HG02759 (cell line): Measurements from ENCODE around the gene LGI4.
"Not testable (repeated sequence)": the region's sequence is repeated elsewhere in the genome, so short reads cannot be mapped to it uniquely, and the experiment has no call there.

Source experiments
- ATAC-seq: cut with Tn5 transposase; IDR thresholded peaks from one replicate; pipeline ENCODE4 v1.9.1; 2021; ENCODE audit warnings: mild to moderate bottlenecking, moderate library complexity; ENCODE audit not compliant: unreplicated experiment

The LGI4 gene

DNA sequence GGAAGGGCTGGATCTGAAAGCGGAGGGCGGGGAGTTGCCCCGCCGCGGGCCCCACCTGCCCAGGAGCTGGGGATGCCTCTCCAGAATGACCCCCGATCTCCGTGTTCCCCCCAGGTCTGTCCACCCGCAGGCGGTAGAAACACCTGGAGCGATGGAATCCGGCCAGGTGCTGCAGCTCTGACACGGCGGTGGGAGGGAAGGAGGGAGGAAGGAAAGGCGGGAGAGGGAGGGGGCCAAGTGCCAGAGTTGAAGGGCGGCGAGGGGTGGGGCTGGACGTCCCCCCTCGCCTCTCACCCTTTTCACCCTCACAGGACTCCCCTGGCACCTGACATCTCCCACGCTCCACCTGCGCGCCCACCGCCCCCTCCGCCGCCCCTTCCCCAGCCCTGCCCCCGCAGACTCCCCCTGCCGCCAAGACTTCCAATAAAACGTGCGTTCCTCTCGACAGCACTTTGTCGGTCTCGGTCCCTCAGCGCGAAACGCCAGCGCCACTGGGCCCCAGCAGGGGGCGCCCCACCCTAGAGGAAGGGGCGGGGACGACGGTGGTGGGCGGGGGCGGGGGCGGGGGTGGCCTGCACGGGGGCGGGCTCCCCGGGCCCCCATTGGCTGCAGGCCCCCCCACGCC lies 7.9 kb upstream of the LGI4 start:
- no peak for ATAC-seq

DNA sequence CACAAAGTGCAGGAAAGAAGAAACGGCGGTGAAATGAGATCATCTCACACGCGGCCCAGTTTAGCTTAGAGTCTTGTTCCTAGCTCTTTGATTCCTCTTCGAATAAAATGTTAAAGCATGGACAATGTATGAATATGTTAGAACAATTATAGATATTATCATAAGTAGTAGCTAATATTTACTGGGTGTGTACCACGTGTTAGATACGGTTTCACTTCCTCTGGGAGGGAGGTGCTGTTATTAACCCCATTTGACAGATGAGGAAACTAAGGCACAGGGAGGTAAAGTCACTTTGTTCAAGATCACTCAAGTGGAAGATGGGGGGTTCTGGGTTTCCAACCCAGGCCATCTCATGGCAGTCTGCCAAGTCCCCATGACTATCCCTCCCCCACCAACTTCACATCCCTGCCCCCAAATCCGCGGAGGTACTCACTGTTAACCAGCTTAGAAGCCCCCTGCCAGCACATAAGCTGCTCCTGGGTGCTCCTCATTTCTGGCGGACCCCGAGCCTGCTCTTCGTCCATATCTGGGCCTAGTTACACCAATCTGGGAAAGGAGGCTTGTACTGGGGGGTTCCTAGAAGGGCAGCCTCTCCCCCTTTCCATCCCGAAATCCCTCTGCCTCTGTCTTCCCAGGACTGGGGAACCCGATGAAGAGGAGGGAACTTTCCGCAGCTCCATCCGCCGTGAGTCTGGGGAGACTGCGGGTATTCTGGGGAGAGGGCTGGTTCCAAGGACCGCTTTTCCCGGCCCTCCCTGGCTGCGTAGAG lies 7.2 kb upstream of the LGI4 start:
- ATAC-seq: no peak

DNA sequence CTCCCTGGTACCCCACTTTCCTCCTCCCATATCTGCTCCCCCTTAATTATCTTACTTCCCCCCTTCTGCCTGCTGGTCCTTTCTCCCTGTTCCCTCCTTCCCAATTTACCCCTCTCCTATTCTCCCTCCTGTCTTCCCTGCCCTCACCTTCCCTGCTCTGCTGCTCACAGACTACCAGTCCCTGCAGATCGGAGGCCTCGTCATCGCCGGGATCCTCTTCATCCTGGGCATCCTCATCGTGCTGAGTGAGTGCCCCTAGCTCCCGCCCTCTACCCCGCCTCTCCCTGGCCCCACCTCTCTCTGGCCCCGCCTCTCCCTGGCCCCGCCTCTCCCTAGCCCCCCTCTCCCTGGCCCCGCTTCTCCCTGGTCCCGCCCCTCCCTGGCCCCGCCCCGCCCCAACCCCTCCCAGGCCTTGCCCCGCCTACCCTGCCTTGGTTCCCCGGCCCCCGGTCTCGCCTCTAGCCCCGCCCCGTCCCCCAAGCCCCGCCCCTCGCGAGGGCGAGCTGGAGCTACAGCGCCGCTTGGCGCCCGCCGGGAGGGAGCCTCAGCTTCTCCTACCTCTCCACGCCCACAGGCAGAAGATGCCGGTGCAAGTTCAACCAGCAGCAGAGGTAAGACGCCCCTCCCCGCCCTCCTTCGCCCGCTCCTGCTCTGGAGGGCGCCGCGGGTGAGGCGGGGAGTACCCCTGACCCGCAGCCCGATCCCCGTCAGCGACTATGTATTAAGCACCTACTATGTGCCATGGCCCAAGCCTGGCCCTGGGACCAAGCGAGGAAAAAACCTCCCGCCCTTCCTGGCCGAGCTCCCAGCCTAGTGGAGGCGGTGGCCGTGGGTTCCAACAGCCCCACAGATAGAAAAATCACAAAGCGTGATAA lies 6.3 kb upstream of the LGI4 start:
- ATAC-seq: peak; percentile 71

DNA sequence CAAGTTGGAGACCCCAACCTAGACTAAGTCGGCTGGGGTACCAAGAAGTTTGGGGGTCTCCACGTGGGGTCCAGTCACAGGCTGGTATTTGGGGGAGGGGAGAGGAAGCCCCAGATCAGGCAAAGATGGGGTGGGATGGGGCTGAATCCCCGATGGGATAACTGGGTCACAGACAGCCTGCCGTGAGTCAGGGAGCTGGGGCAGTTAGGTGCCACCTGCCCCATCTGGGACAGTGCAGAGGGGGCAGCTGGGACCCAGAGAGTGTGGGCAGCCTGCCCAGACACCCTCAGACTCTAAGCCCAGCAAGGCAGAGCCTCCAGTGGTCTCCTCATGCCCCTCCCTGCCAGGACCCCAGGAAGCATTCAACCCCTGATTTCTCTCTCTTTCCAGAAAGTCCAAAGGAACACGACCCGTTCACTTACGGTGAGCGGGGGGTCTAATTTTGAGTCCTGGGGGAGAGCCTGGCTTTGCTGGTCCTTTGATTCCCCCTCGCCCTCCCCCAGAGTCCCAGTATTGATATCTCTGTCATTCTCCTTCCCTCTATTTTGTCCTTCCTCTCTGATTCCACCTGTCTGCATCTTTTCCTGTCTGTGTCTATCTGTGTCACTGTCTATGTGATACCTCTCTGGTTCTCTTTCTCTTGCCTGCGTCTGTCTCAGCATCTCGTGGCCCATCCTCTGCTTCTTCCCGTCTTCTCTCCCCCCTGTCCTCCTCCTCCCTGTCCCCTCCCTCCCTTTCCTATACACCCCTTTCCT lies 5.5 kb upstream of the LGI4 start:
- ATAC-seq: no peak

DNA sequence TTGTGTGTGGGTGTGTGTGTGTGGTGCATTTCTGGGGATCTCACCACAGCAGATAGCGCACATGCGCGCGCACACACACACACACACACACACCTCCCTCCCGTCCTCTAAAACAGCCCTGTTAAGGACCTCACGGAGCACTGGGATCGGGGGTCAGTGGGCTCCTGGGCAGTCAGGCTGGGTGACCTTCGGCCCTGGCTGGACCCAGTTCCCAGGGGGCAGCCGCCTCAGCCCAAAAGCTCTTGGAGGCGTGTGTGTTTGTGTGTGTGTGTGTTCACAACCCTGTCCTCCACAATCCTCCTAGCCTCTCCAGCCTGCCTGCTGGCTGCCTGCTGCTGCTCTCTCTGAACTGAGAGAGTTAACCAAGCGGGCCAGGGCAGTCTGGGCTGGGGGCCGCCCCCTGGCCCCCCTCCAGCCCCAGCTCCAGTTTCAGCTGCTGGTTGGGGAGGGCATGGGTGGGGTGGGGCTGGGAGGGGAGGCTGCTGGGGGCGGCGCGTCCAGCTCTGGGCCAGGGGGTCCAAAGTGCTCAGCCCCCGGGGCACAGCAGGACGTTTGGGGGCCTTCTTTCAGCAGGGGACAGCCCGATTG lies 3.5 kb upstream of the LGI4 start, which contains the start of gene FXYD1:
FXYD1 (plus strand) TSS at position 520 of the 588 bp plus-strand sequence. CDS start 1,256 bp downstream, outside the sequence.
- no peak for ATAC-seq

DNA sequence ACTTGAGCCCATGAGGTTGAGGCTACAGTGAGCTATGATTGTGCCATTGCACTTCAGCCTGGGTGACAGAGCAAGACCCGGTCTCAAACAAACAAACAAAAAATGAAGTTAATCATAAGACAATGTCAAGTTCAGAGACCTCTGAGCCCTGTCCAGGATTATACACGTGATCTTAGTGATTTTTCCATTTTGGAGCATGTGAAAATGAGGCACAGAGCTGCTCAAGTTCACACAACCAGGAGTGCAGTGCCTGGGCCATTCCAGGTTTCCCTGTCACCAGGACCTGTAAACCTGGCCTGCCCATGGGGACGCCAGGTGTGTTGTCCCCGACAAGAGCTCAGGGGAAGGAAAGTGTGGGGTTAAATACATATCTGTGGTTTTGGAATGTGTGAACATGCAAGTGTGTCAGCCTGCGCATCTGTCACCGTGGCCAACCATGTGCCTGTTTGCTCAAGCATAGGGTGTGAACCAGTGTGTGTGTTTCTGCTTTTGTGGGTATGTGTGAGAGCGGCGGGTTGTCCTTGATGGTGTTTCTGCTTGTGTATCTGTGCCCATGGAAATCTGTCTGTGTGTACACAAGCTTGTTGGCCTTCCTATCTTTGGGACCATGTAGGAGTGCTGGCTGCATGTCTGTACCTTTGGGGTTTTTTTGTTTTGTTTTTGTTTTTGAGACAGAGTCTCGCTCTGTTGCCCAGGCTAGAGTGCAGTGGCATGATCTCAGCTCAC lies 2.3 kb upstream of the LGI4 start:
- ATAC-seq: no peak

DNA sequence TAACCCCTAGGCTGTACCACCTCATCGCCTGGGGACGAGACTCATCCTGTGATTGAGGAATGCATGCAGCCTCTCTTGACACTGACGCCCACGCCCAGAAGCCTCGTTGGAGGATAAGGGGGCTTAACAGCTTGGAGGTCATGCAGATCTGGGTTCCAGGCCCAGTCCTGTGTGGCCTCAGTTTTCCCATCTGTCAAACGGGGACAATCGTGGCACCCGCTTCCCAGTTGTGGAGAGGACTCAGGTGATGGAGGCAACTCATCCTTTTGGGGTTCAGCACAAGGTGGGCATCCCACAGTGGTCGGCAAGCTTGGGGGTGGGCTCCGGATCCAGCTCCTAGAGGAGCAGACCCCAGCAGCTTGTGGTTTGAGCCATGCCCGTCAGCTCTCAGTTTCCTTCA lies 1.4 kb upstream of the LGI4 start:
- no peak for ATAC-seq

DNA sequence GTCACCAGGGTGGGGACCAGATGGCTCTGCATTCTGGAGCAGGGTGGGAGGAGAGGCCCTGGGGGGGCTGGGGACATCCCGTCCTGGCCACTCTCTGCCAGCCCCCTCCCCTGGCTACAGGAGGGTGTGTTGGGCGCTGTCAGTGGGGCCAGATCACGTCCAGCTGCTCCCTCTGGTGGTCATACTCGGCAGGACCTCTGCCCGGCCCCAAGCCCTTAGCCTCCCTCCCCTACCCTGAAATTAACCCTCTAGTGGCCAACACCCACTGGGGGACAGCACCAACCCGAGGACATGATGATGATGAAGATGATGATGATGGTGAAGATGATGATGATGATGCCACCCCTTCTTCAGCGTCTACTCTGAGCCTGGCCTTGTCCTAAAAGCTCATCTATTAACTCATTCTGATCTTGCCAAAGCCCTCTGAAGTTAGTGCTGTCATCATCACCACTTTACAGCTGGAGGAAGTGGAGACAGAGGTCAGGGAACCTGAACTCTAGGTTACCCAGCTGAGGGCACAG lies 590 bp upstream of the LGI4 start:
- no peak for ATAC-seq

DNA sequence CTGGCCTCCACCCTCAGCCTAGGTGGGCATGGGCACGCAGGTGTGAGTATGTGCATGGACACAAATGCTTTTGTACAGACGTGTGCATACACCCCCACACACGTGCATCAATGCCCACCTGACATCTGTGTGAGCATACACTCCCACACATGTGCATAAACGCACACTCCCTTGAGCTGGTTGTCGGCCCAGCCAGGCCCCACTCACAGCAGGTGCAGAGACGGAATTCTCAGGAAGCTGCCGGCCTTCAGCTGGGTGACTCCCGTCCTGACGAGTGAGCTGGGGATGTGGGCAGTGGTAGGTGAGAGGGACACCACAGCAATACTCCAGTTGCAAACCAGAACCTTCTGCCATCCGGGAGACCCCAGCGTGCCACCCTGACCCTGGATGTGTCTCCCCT lies 1.0 kb downstream of the LGI4 start:
- ATAC-seq: no peak

DNA sequence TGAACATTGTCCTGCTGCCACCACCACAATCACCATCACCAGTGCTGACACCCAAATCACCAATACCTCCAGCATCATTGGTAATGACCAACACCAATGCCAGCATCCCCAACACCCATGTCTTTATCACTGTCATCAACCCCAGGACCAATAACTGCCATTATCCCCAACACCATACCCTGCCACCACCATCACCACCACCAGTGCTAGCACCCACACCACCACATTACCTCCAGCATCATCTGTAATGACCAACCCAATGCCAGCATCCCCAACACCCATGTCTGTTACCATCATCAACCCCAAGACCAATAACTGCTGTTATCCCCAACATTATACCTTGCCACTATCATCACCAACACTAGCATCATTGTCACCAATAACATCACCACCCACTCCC lies 2.6 kb downstream of the LGI4 start:
- no peak for ATAC-seq

DNA sequence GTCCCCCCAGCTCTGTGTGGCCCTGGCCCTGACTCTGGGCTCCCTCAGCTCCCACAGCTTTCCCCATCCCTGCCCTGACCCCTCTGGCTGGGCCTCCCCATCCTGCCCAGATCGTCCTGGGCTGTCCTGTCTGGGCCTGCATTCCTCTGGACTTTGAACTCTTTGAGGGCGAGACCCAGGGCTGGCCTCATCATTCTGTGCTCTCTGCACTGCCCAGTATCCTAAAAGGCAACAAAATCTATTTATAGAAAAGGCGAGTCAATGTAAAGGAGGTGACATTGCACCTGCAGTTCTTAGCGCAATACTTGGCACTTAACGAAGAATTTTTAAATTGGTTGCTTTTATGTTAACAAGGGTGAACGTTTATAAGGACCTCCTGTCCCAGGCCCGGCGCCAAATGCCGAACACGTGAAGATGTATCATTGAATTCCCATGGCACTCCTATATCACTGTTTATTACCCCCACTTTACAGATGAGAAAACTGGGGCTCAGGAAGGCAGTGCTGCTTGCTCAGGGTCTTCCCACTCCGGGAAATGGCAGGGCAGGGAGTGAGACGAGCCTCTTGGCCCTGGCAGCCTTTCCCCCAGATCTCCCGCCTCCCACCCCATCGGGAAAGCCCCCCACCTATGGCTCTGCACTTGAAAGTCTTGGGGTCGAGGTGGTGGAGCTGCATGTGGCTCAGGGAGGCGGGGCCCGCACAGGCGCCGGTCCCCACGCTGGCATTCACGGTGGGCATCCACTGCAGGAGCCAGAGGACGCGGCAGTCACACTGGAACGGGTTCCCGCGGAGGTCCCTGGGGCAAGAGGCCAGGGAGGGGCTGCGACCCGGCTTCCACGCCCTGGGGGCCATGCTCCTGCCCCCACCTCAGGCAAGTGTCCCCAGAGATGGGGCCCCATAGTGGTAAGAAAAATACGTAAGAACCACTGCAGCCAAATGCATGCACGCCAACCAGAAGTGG lies 3.8 kb downstream of the LGI4 start:
- no peak for ATAC-seq

DNA sequence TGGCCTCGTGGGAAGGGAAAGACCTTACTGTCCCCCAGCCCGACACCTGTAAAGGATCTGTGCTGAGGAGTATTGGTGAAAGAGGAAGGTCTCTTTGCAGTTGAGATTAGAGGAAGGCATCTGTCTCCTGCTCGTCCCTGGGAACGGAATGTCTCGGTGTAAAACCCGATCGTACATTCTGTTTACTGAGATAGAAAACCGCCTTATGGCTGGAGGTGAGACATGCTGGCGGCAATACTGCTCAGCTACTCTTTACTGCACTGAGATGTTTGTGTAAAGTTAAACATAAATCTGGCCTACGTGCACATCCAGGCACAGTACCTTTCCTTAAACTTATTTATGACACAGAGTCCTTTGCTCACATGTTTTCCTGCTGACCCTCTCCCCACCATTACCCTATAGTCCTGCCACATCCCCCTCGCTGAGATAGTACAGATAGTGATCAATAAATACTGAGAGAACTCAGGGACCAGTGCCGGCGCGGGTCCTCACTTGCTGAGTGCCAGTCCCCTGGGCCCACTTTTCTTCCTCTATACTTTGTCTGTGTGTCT lies 5.1 kb downstream of the LGI4 start:
- not testable (repeated sequence) for ATAC-seq

DNA sequence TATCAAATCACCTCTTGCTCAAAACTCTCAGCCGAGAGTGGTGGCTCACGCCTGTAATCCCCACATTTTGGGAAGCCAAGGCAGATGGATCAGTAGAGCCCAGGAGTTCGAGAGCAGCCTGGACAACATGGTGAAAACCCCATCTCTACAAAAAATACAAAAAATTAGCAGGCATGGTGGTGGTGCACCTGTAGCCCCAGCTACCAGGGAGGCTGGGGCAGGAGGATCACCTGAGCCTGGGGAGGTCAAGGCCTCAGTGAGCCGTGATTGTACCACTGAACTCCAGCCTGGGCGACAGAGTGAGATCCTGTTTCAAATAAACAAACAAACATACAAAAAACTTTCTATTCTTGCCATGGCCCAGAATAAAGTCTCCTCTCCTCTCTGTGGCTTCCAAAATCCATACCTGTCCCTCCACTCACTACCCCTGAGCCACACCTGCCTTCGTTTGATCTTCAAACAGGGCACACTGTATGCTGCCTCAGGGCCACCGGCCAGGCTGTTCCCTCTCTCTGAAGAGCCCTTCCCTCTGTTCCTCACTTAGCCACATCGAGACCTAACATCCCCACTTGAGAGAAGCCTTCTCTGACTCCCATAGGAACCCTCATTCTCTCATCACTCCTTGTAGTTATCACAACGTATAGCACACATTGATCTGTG lies 6.3 kb downstream of the LGI4 start:
- no peak for ATAC-seq

DNA sequence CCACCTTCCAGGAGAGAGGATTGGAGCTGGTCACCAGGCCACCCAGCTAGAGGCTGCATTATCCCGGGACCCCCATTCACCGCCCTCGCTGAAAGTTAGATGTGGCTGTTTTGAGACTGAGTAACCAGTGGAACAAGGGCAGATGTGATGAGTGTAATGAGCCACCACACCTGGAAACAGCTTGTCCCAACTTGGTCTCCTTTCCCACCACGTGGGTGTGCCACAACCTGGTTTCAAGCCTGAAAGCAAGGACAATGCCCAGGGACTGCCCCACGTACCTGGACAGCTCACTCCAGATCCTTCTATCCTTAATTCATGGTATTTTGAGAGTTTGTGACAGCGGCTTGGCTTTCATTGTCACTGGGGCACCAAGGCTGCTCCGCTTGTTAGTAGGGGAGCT lies 7.0 kb downstream of the LGI4 start:
- ATAC-seq: no peak

DNA sequence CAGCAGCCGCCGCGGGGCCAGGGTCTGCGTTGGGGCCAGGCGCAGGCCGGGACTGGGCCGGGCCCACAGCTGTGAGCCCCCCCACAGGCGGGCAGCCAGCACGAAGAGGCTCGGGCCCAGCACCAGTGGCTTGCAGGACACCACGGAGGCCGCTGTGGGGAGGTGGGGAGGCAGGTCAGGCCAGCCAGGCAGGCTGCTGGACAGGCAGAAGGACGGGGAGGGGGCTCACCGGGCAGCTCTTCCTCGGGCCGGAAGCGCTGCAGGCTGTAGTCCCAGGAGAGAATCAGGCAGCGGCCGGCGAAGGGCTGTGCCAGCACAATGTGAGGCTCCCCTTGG lies 8.3 kb downstream of the LGI4 start:
- no peak for ATAC-seq

DNA sequence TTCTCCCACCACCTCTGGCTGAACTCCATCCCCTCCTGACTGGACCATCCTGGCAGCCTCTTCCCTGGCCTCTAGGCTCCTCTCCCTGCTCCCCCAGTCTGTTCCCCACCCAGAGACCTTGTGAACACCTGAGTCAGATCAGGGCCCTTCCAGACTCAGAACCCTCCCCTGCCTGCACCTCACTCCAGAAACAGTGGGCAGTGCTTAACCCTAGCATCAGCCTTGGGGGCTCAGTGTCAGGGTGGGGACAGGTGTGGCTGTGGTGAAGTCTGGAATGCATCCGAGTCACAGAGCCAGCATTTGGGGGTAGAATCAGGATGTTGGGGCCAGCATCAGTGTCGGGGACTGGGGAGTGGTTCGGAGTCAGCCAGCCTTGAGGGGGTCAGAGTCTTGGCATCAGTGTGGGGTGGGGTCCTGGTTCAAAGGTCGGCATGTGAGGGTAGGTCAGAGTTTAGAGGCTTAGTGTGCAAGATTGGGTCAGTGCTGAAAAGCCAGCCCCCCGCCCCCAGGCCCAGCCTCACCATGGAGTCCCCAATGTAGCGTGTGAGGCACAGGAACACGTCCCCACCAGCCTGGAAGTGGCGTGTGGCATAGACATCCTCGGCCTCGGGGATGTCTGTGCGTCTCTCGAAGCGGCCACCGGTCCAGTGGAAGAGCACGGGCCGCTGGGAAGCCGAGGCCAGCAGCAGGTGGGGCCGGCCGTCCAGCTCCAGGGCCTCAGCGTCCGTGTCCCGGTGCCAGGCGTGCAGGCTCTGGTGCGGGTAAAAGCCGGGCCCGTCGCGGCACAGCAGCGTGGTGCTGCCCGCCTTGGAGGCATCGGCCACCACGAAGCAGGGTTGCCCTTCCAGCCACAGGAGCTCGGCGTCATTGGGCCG lies 8.9 kb downstream of the LGI4 start:
- no peak for ATAC-seq

DNA sequence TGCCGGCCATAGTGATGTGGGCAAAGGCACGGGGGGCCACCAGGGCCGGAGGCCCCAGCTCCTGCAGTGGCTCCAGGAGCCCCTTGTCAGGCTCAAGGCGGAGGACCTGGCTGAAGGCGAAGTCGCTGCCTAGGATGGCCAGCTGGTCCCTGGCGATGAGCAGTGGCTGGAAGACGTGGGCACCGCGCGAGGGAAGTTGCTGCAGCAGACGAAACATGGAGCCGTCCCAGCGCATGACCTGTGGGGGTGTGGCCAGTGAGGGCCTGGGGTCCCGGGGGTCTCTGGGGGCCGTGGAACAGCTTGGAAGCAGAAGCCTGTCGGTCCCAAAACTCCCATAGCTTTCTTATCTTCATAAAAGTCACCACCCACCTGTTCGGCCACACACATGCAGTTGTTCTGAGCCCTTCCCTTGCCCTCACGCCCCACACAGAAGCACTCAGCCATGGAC lies 9.6 kb downstream of the LGI4 start:
- no peak for ATAC-seq
